HepG2 (cell line): ENCODE measurements around the gene PRKN. TPM values are rescaled to one million over a fixed set of nuclear protein-coding genes. Genes with fewer than 3 reads are reported as not detected.

Experiments
- ATAC-seq: fragments of 200-7000 bp; cut with Tn5 transposase; 3 replicates; pipeline ENCODE4 v1.9.1; 2020; ENCODE audit warnings: mild to moderate bottlenecking, moderate library complexity
- BruUV-seq: library from RNA; stranded (reverse); fragments of 400-500 nt; replicated peaks from 2 replicates; lab custom pipeline; 2021; lab: Mats Ljungman, UMichigan
- CTCF ChIA-PET: fragments of 300-600 bp; formaldehyde crosslinking; extraction: SDS; loops from one replicate; lab custom pipeline; 2021; ENCODE audit warnings: low total read pairs, inconsistent platforms, low intra/inter-chr PET ratio; lab: Yijun Ruan, JAX
- POLR2A ChIA-PET: fragments of 350-600 bp; sonication (Branson Sonifier 250); formaldehyde crosslinking; loops from one replicate; lab custom pipeline; 2020; ENCODE audit warnings: antibody characterized with exemption, inconsistent platforms; lab: Yijun Ruan, JAX
- DNase-seq: peaks from one replicate; pipeline ENCODE4 v3.0.0-alpha.2; 2015; ENCODE audit warnings: low spot score
- FAIRE-seq: peaks from 3 replicates; lab custom pipeline; 2011; peaks lifted over from hg19 to GRCh38; lab: Jason Lieb, UNC
- H2AFZ ChIP-seq: one replicate; pipeline ENCODE4 v1.6.1; 2011; ENCODE audit warnings: low read length, inconsistent platforms
- H3K27ac ChIP-seq: fragments of 300-600 bp; 3 replicates; pipeline ENCODE4 v1.8.0; 2011; ENCODE audit warnings: mixed run types, mild to moderate bottlenecking, mixed read lengths, low read length, inconsistent platforms; ENCODE audit not compliant: insufficient read depth; ENCODE audit errors: extremely low read length
- H3K27me3 ChIP-seq, 2 experiments: fragments of 200-600 bp in 1 of 2; 2 replicates in 1 of 2; 3 replicates in 1 of 2; pipeline versions ENCODE4 v1.6.0 to v1.8.0; 2011; ENCODE audit warnings: low read length in 2 of 2, mild to moderate bottlenecking in 2 of 2, moderate library complexity in 2 of 2, inconsistent platforms in 1 of 2; ENCODE audit not compliant: insufficient read depth in 2 of 2, control insufficient read depth in 1 of 2
- H3K36me3 ChIP-seq, 2 experiments: fragments of 200-600 bp in 1 of 2; replicated peaks in 1 of 2; 2 replicates in 1 of 2; 3 replicates in 1 of 2; pipeline versions ENCODE4 v1.5.1 to v1.8.0; 2011; ENCODE audit warnings: low read length in 2 of 2, inconsistent platforms in 1 of 2; ENCODE audit not compliant: insufficient read depth in 2 of 2, control insufficient read depth in 1 of 2
- H3K4me1 ChIP-seq: 2 replicates; pipeline ENCODE4 v1.5.1; 2012; ENCODE audit warnings: low read length, inconsistent platforms; ENCODE audit not compliant: insufficient read depth
- H3K4me2 ChIP-seq: 2 replicates; pipeline ENCODE4 v1.6.0; 2011; ENCODE audit warnings: low read depth, low read length, inconsistent platforms
- H3K4me3 ChIP-seq, 3 experiments: fragments of 200-600 bp in 1 of 3; sonication (generic), shearing (Covaris generic) in 1 of 3; replicated peaks in 1 of 3; 2 replicates each; pipeline ENCODE4 v1.5.1; 2011 to 2016; ENCODE audit warnings: low read length in 3 of 3, inconsistent platforms in 2 of 3, low read depth in 2 of 3, mild to moderate bottlenecking in 2 of 3, control low read depth in 1 of 3, mixed read lengths in 1 of 3; ENCODE audit not compliant: insufficient read depth in 1 of 3
- H3K79me2 ChIP-seq: one replicate; pipeline ENCODE4 v1.6.1; 2011; ENCODE audit warnings: low read length, inconsistent platforms; ENCODE audit not compliant: insufficient read depth
- H3K9ac ChIP-seq: 2 replicates; pipeline ENCODE4 v1.6.0; 2011; ENCODE audit warnings: mild to moderate bottlenecking, low read depth, low read length, inconsistent platforms; ENCODE audit not compliant: insufficient read depth
- H3K9me3 ChIP-seq: 2 replicates; pipeline ENCODE4 v1.5.1; 2012; ENCODE audit warnings: mild to moderate bottlenecking, low read length
- H4K20me1 ChIP-seq: 2 replicates; pipeline ENCODE4 v1.6.0; 2011; ENCODE audit warnings: inconsistent platforms, mild to moderate bottlenecking, low read length, moderate library complexity; ENCODE audit not compliant: insufficient read depth
- BATF2 ChIP-seq: sonication (generic); formaldehyde crosslinking; IDR thresholded peaks from 2 replicates; pipeline ENCODE4 v1.8.0; 2022; ENCODE audit warnings: mild to moderate bottlenecking, missing genetic modification reagents, moderate library complexity
- E2F5 ChIP-seq: sonication (generic); formaldehyde crosslinking; conservative IDR thresholded peaks from 2 replicates; pipeline ENCODE4 v1.4.0; 2020; ENCODE audit warnings: missing genetic modification reagents
- FOXJ3 ChIP-seq: sonication (generic); formaldehyde crosslinking; IDR thresholded peaks from 2 replicates; pipeline ENCODE4 v1.4.0; 2020; ENCODE audit warnings: missing genetic modification reagents, mild to moderate bottlenecking, borderline replicate concordance
- FOXK1 ChIP-seq: sonication (generic); formaldehyde crosslinking; IDR thresholded peaks from 2 replicates; pipeline ENCODE4 v1.4.0; 2020; ENCODE audit warnings: low read depth, missing genetic modification reagents, borderline replicate concordance
- HNRNPH1 ChIP-seq: fragments of 200-400 bp; formaldehyde crosslinking; optimal IDR thresholded peaks from 2 replicates; pipeline ENCODE3; 2017; ENCODE audit warnings: mild to moderate bottlenecking, low read depth, low read length
- HNRNPL ChIP-seq: fragments of 200-400 bp; formaldehyde crosslinking; IDR thresholded peaks from 2 replicates; pipeline ENCODE4 v1.6.1; 2017; ENCODE audit warnings: mild to moderate bottlenecking, low read depth, low read length
- NCOR1 ChIP-seq: fragments of 200-600 bp; sonication (generic); IDR thresholded peaks from 2 replicates; pipeline ENCODE4 v1.7.0; 2017; ENCODE audit warnings: antibody characterized with exemption, low read length, borderline replicate concordance
- NFE2L2 ChIP-seq: fragments of 150-350 bp; IDR thresholded peaks from 2 replicates; pipeline ENCODE4 v1.6.1; 2014; ENCODE audit warnings: low read length
- NFYB ChIP-seq: sonication (generic); formaldehyde crosslinking; IDR thresholded peaks from 2 replicates; pipeline ENCODE4 v1.4.0; 2020; ENCODE audit warnings: missing genetic modification reagents
- NRL ChIP-seq: sonication (generic); formaldehyde crosslinking; IDR thresholded peaks from 2 replicates; pipeline ENCODE4 v1.5.0; 2020; ENCODE audit warnings: missing genetic modification reagents, mild to moderate bottlenecking, moderate library complexity, borderline replicate concordance
- RAD21 ChIP-seq: fragments of 450-650 bp; formaldehyde crosslinking; IDR thresholded peaks from 2 replicates; pipeline ENCODE4 v1.5.0; 2020; ENCODE audit warnings: mild to moderate bottlenecking
- RBFOX2 ChIP-seq: fragments of 200-400 bp; formaldehyde crosslinking; IDR thresholded peaks from 2 replicates; pipeline ENCODE4 v1.6.1; 2017; ENCODE audit warnings: low read depth, mild to moderate bottlenecking, low read length
- ZNF256 ChIP-seq: sonication (generic); formaldehyde crosslinking; conservative IDR thresholded peaks from 2 replicates; pipeline ENCODE4 v1.4.0; 2020; ENCODE audit warnings: missing genetic modification reagents
- ZNF484 ChIP-seq: sonication (generic); formaldehyde crosslinking; IDR thresholded peaks from 2 replicates; pipeline ENCODE4 v1.5.1; 2020; ENCODE audit warnings: mild to moderate bottlenecking, low read depth, missing genetic modification reagents, borderline replicate concordance
- ZNF740 ChIP-seq: sonication (generic); formaldehyde crosslinking; IDR thresholded peaks from 2 replicates; pipeline ENCODE4 v1.4.0; 2020; ENCODE audit warnings: missing genetic modification reagents
- ZNF772 ChIP-seq: sonication (generic); formaldehyde crosslinking; IDR thresholded peaks from 2 replicates; pipeline ENCODE4 v1.5.0; 2020; ENCODE audit warnings: mild to moderate bottlenecking, missing genetic modification reagents
- ZNF879 ChIP-seq: sonication (generic); formaldehyde crosslinking; IDR thresholded peaks from 2 replicates; pipeline ENCODE4 v1.8.1; 2023; ENCODE audit warnings: missing genetic modification reagents
- ZSCAN29 ChIP-seq: sonication (generic); formaldehyde crosslinking; conservative IDR thresholded peaks from 2 replicates; pipeline ENCODE4 v1.4.0; 2020; ENCODE audit warnings: mild to moderate bottlenecking, missing genetic modification reagents
- WGBS: methylation state at CpG from one replicate; pipeline ENCODE4 v1.1.6; 2017; ENCODE audit warnings: low lambda C conversion rate; 5-methylcytosine and 5-hydroxymethylcytosine counted together
- in situ Hi-C: cut with HindIII; loops from 2 replicates; pipeline ENCODE4 v1.10.0; 2017; ENCODE audit warnings: low pct_unique_long_range_greater_than_20kb; ENCODE audit not compliant: extremely low pct_ligation_motif_present
- intact Hi-C: fragments of 100-400 bp; cut with micrococcal nuclease; formaldehyde crosslinking; loops from one replicate; pipeline ENCODE4 v1.10.0; 2022; ENCODE audit not compliant: unreplicated experiment
- polyA plus RNA-seq, 8 experiments: library from polyadenylated mRNA; depleted of rRNA in 3 of 8; stranded (reverse) in 7 of 8; unstranded in 1 of 8; fragments of >200 nt; fragmentation: Illumina TruSeq in 4 of 8; extraction: Trizol in 4 of 8; gene quantifications; 2 replicates each; pipeline versions ENCODE4 v1.2.1 to v1.2.3, GENCODE V29; 2011 to 2016; ENCODE audit warnings: low read depth in 4 of 8, missing spikeins in 1 of 8, mixed read lengths in 1 of 8; ENCODE audit not compliant: insufficient read depth in 1 of 8
- total RNA-seq, 5 experiments: library from RNA; depleted of rRNA; stranded (reverse); fragments of >200 nt; fragmentation: Illumina TruSeq; extraction: Trizol; gene quantifications; 2 replicates each; pipeline ENCODE4 v1.2.3, GENCODE V29; 2016; ENCODE audit warnings: low read depth in 1 of 5
- TF ChIP-seq, protein P1 (sequence below): sonication (generic); formaldehyde crosslinking; conservative IDR thresholded peaks from 2 replicates; pipeline ENCODE4 v1.8.1; 2023; ENCODE audit warnings: missing genetic modification reagents
- TF ChIP-seq, protein P2 (sequence below): sonication (generic); formaldehyde crosslinking; IDR thresholded peaks from 2 replicates; pipeline ENCODE4 v1.8.1; 2023; ENCODE audit warnings: missing genetic modification reagents, mild to moderate bottlenecking, borderline replicate concordance

Gene PRKN
- total and polyA plus RNA-seq, 2 of the 13 experiments (the other 11 are each of a cell fraction or from before 2014, with no cell fraction given) = 0.31 to 0.44 TPM

DNA sequence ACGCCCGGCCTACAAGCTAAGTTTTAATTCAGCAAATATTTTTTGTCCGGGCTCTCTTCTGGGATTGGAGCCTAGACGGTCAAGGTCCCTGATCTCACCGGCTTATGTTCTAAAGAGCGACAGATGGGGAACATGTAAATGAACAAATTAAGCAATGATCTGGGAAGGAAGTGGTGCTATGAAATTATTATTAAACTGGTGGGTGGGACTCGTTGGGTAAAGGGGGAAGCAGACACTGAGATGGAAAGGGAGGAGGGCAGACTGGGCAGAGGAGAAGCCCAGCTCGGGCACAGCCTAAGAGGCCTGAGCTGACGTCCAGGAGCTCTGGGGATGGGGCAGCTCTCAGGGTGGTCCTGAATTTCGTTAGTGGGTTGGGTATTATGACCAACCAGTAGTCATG, 1371.9 kb downstream of the PRKN start:
- CTCF ChIA-PET = no interaction called here

DNA sequence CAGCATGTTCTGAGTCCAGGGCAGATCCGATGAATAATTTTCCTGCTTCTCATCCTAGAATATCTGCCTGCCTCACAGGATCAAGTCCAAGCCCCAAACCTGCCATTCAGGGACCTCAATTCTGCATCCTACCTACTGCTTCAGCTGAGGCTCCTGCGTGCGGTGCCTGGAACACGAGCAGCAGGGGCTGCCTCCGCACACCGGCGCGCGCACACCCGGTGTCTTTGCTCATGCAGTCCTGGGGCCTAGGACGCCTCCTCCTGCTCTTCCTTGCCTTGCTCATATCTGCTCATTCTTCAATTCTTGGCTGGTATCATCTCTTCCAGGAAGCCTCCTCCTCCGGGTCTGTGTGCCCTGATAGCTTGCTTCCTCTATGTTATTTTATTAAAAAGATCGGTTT, 1372.6 kb downstream of the PRKN start:
- H2AFZ ChIP-seq = no peak overlapping the region
- FAIRE-seq = no peak
- H3K9ac ChIP-seq = no peak overlapping the region
- DNase-seq = no peak
- 74% methylated on average over 13 of the region's 13 CpGs for WGBS
- ChIA-PET POLR2A (no interaction called here), CTCF (no interaction called here)
- no peak overlapping the region for H3K4me2 ChIP-seq
- no peak overlapping the region for H3K27ac ChIP-seq
- H3K27me3 ChIP-seq = no peaks in the 10 kb centered on the region
- no peak overlapping the region for H3K4me3 ChIP-seq
- no peak for ATAC-seq
- in situ Hi-C loops = loop anchor here (25.0 kb wide), 1 partner anchor 618 kb away; no protein-coding TSS in a partner anchor
- no peaks in the 10 kb centered on the region for H3K79me2 ChIP-seq
- BruUV-seq = no TSS peak
- H3K4me1 ChIP-seq = no peaks in the 10 kb centered on the region
- H3K9me3 ChIP-seq = no peaks in the 10 kb centered on the region
- intact Hi-C loops = no loop called here
- no peaks in the 10 kb centered on the region for H4K20me1 ChIP-seq
- H3K36me3 ChIP-seq = no peaks in the 10 kb centered on the region
- TF ChIP-seq BATF2 (no peak), NRL (CRISPR knock-in tag) (no peak), NCOR1 (no peak), ZSCAN29 (no peak), FOXK1 (CRISPR knock-in tag) (no peak), ZNF484 (CRISPR knock-in tag) (no peak), HNRNPH1 (no peak), E2F5 (CRISPR knock-in tag) (no peak), RBFOX2 (no peak)
- TF ChIP-seq, protein P1, sequence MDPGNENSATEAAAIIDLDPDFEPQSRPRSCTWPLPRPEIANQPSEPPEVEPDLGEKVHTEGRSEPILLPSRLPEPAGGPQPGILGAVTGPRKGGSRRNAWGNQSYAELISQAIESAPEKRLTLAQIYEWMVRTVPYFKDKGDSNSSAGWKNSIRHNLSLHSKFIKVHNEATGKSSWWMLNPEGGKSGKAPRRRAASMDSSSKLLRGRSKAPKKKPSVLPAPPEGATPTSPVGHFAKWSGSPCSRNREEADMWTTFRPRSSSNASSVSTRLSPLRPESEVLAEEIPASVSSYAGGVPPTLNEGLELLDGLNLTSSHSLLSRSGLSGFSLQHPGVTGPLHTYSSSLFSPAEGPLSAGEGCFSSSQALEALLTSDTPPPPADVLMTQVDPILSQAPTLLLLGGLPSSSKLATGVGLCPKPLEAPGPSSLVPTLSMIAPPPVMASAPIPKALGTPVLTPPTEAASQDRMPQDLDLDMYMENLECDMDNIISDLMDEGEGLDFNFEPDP = no peak
- TF ChIP-seq, protein P2, sequence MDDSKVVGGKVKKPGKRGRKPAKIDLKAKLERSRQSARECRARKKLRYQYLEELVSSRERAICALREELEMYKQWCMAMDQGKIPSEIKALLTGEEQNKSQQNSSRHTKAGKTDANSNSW (CRISPR knock-in tag) = no peak

More for the DNA sequence above, 1371.9 kb downstream of the PRKN start:
- BruUV-seq = no TSS peak
- Histone ChIP-seq H3K9me3 (no peaks in the 10 kb centered on the region), H3K4me1 (no peaks in the 10 kb centered on the region), H3K9ac (no peak overlapping the region), H2AFZ (no peak overlapping the region)
- no peak for TF ChIP-seq HNRNPL
- TF ChIP-seq ZNF772 = no peak
- TF ChIP-seq ZNF740 (CRISPR knock-in tag) = no peak
- no peak for TF ChIP-seq ZNF879
- TF ChIP-seq NFE2L2 = no peak
- no peak for TF ChIP-seq FOXJ3
- no peak for TF ChIP-seq NFYB (CRISPR knock-in tag)
- no peak for TF ChIP-seq ZNF256
- no peak for TF ChIP-seq RAD21 (CRISPR knock-in tag)
- TF ChIP-seq, all 625 proteins: peak for 0
- Histone ChIP-seq H3K27me3 (no peaks in the 10 kb centered on the region), H3K36me3 (no peaks in the 10 kb centered on the region), H3K79me2 (no peaks in the 10 kb centered on the region), H3K4me2 (no peak overlapping the region), H3K4me3 (no peak overlapping the region), H3K27ac (no peak overlapping the region), H4K20me1 (no peaks in the 10 kb centered on the region)
- WGBS = 43% methylated on average over 10 of the region's 10 CpGs
- FAIRE-seq = no peak
- intact Hi-C loops = no loop called here
- POLR2A ChIA-PET = no interaction called here
- in situ Hi-C loops = loop anchor here (25.0 kb wide), 1 partner anchor 618 kb away; no protein-coding TSS in a partner anchor
- no peak for DNase-seq
- no peak for ATAC-seq
